M059J (cell line): ENCODE results near the gene RPL7A. TPM values are rescaled to one million over a fixed set of nuclear protein-coding genes. Genes with fewer than 3 reads are reported as not detected.
"Not testable (repeated sequence)": the region's sequence is repeated elsewhere in the genome, so short reads cannot be mapped to it uniquely, and the experiment has no call there.

Experiments used
- DNase-seq: peaks from one replicate; pipeline ENCODE4 v3.0.0-alpha.2; 2012; ENCODE audit warnings: low read depth
- total RNA-seq: library from RNA; depleted of rRNA; stranded (reverse); fragments of >200 nt; shearing (Covaris generic); gene quantifications from 2 replicates; pipeline ENCODE4 v1.2.3, GENCODE V29; 2014; rRNA removed

Gene RPL7A
- total RNA-seq, 1 experiment from 2014 or later, result 1,702 TPM

GRCh38 chr9:133389025-133389557 is 41.1 kb downstream of the RPL7A start:
- DNase-seq, result no peak

DNA sequence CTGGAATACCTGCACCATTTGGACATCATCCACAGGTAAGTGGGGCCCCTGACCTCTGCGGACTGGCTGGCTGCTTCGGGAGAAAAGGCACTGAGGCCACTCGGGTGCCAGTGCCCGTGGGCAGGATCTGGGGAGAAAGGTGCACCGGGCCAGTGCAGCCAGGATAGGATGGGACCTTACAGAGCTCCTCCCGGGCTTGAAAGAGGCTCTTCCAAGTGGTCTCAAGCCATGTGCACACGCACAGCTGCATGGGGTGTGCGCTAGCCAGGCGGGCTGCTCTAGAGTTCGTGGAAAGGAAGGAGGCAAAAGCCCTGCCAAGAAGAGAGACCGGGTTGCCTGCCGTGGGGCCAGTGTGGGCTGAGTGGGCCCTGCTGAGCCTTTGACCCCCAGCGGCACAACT is 41.5 kb downstream of the RPL7A start:
- no peak for DNase-seq

- DNase-seq, result no peak
Measured at GRCh38 chr9:133390713-133391112, 42.7 kb downstream of the RPL7A start.

- DNase-seq, result not testable (repeated sequence)
Measured at GRCh38 chr9:133391449-133391848, 43.4 kb downstream of the RPL7A start.

DNA sequence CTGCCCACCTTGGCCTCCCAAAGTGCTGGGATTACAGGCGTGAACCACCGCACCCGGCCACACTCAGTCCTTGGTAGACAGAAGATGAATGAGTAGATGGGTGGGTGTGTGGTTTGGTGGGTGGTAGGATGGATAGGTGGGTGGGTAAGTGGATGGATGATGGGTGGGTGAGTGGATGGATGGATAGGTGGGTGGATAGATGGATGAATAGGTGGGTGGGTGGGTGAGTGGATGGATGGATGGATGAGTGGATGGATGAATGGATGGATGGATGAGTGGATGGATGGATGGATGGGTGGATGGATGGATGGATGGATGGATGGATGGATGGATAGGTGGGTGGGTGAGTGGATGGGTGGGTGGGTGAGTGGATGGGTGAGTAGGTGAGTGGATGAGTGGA is 44.3 kb downstream of the RPL7A start:
- not testable (repeated sequence) for DNase-seq

GRCh38 chr9:133393399-133393798 is 45.4 kb downstream of the RPL7A start:
- no peak for DNase-seq

DNA sequence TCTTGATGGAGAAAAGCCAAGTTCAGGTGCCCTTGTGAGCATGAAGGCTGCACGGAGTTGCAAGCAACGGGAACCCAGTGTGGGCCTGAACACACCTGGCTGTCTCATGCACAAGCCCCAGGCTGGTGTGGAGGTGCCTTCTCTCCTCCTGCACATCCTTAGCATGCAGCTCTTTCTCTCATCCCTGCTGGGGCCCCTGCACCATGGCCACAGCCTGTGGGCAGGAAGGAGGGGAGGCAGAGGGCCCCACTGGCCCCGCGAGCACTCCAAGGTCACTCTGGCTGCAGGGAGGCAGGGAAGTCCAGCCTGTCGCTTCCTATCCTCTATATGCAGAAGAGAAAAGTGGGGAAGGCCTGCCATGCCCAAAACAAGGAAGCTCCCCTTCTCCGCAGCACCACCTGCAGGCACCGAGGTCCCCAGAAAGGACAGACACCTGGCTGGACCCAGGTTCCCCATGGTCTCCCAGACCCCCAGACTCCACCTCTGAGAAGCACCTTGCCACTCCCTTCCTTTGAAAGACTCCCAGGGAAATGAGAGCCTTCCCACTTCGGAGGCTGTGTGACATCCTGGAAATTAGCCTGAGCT is 46.8 kb downstream of the RPL7A start:
- DNase-seq, result no peak

- DNase-seq, result peak; percentile 54
Measured at GRCh38 chr9:133396952-133397351, 48.9 kb downstream of the RPL7A start.

GRCh38 chr9:133397370-133397769 is 49.4 kb downstream of the RPL7A start:
- no peak for DNase-seq

GRCh38 chr9:133397895-133398294 is 49.9 kb downstream of the RPL7A start:
- DNase-seq, result no peak

GRCh38 chr9:133400292-133400691 is 52.3 kb downstream of the RPL7A start:
- DNase-seq, result no peak

Other genes with a start within 250 kb of the RPL7A start
- 6.1 and 11.8 TPM in 2 replicates for gene RALGDS, start 227.0 kb upstream of the RPL7A start, total RNA-seq
- 0.05 and 0.44 TPM in 2 replicates for gene GBGT1, start 184.3 kb upstream of the RPL7A start, total RNA-seq
- not detected in 2 replicates for gene OBP2B, start 139.0 kb upstream of the RPL7A start, total RNA-seq
- not detected in 2 replicates for gene ABO, start 73.0 kb upstream of the RPL7A start, total RNA-seq
- 4.2 and 12.8 TPM in 2 replicates for gene SURF6, start 12.0 kb upstream of the RPL7A start, total RNA-seq
- gene MED22, start 87 bp upstream of the RPL7A start, total RNA-seq, result 27.8 and 38.9 TPM in 2 replicates
- gene SURF1, start 8.3 kb downstream of the RPL7A start, total RNA-seq, result 26.1 and 29.3 TPM in 2 replicates
- gene SURF2, start 8.3 kb downstream of the RPL7A start, total RNA-seq, result 19.8 and 23.5 TPM in 2 replicates
- 407 and 555 TPM in 2 replicates for gene SURF4, start 27.8 kb downstream of the RPL7A start, total RNA-seq
- gene STKLD1, start 28.1 kb downstream of the RPL7A start, total RNA-seq, result not detected in 2 replicates
- gene REXO4, start 69.8 kb downstream of the RPL7A start, total RNA-seq, result 17.2 and 21.2 TPM in 2 replicates
- gene ADAMTS13, start 74.1 kb downstream of the RPL7A start, total RNA-seq, result 0.20 TPM in 1 of 2 replicates, not detected in the other
- 2.6 and 6.6 TPM in 2 replicates for gene CACFD1, start 111.8 kb downstream of the RPL7A start, total RNA-seq
- gene SLC2A6, start 130.9 kb downstream of the RPL7A start, total RNA-seq, result 12.2 and 14.6 TPM in 2 replicates
- gene MYMK, start 176.7 kb downstream of the RPL7A start, total RNA-seq, result not detected in 2 replicates
- 0.07 and 0.10 TPM in 2 replicates for gene ADAMTSL2, start 186.5 kb downstream of the RPL7A start, total RNA-seq